Stimulated activated CD4-positive, alpha-beta T cell treated with anti-CD3 and anti-CD28 coated beads, Interleukin-4, amount 100 ng/mL, for 24 hours (primary cell): ENCODE results near the gene DDR2.
A peak's percentile ranks its signal among the peaks of the same experiment; 100 is the strongest.
"Not testable (repeated sequence)": the region's sequence is repeated elsewhere in the genome, so short reads cannot be mapped to it uniquely, and the experiment has no call there.

Source experiments
- DNase-seq: peaks from one replicate; pipeline ENCODE4 v3.0.0-alpha.2; 2020

Gene DDR2

GRCh38 chr1:162788783-162789182, 156.5 kb downstream of the DDR2 start:
- not testable (repeated sequence) for DNase-seq

DNA sequence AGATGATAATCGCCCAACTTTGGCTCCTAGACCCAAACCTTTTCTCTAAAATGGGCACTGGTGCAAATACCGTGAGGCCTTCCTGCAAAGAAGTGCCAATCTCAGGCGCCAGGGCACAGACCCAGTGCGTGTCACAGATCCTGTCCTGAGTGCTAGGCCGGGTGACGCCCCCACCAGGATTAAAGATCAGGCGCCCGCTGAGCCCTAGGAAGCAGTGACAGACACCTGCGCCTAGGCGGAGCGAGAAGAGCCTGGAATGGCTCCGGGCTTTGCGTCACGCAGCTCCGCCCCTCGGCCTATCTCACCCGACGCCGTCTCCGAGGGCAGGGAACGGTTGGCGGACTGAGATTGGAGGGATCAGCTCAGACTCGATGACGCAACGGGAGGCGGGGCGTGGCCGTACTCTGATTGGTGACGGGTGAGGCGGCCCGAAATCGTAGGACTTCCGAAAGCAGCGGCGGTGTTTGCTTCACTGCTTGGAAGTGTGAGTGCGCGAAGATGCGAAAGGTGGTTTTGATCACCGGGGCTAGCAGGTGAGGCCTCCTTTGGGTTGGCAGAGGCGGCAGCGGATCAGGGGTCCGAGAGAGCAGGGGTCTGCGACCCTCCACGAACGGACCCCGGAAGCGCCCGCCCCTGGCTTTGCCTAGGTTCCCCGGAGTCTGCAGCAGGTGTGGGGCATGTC, 158.2 kb downstream of the DDR2 start, which contains the start of gene HSD17B7:
HSD17B7 (plus strand) TSS at position 400 of the 682 bp plus-strand sequence; CDS start at position 499, 99 bp downstream.
- DNase-seq: peak; percentile 69

- DNase-seq: not testable (repeated sequence)
These were observed 158.7 kb downstream of the DDR2 start for GRCh38 chr1:162790985-162791357.

DNA sequence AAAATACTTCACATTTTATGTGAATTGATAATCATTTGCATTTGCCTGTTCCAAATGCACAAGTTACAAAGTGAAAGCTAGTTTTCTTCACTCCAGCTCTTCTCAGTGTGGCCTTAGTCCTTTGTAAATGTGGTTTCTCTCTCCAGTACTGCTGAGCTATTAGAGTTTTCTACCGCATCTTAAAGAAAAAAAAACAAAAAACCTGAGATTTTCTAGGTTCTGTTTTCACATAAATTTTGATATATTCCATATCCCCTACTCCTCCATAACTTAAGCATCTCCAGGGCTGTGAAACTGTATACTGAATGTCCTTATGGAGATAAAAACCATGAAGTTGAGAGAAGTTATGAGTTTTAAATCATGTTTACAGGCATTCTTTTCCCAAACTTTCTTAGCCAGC, 162.0 kb downstream of the DDR2 start:
- DNase-seq: not testable (repeated sequence)

DNA sequence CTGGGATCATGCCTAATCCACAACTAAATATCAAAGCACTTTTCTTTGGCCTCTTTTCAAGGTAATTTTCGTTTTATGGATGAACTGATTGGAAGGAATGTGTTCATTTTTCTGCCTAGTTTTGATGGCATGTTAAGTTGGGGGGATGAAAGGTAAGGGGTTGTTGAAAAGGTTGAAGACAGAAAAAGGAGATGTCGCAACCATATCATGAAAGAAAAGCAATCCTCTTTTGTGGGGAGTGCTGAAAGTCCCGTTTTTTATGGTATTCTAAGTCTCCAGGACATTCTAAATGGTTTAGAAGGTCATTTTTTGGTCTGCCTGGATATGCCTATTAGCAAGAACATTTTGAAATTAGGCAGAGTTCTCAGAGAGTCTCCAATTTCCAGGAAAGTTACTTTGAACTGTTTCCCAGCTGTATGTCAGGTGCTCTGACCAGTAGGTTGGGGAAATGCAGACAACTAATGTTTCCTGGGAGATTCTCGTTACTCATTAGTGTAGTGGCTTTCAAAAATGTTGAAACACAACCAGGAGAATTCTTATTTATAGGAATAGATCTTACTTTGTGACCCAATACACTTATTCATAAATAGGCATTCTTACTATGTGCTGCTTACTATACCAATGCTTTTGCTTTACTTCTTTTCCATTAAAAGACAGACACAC, 164.5 kb downstream of the DDR2 start:
- not testable (repeated sequence) for DNase-seq

- DNase-seq: not testable (repeated sequence)
These were observed 167.9 kb downstream of the DDR2 start for GRCh38 chr1:162799995-162800830.

- DNase-seq: not testable (repeated sequence)
These were observed 175.2 kb downstream of the DDR2 start for GRCh38 chr1:162807503-162807902.

- DNase-seq: not testable (repeated sequence)
These were observed 180.1 kb downstream of the DDR2 start for GRCh38 chr1:162812357-162812756.

- DNase-seq: not testable (repeated sequence)
These were observed 185.9 kb downstream of the DDR2 start for GRCh38 chr1:162818136-162818535.

DNA sequence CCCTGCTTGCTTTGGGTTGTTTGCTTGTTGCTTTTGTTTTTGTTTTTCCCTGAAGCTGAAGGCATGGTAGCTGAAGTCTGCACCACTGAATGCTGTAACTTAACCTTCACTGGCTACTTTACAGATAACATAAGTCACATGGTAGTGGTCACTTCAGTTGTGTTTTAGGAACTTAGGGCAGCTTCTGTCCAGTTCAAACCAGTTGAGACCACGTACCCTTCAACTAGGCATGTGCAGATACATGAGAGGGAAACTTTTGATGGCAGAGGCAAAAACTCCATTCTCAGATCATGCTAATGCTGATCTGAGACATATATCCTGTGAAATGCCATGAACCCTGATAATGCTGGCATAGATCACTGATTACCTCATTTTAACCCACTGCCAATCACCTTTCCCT, 186.4 kb downstream of the DDR2 start:
- DNase-seq: not testable (repeated sequence)

GRCh38 chr1:162822391-162823200, 190.3 kb downstream of the DDR2 start:
- DNase-seq: no peak

DNA sequence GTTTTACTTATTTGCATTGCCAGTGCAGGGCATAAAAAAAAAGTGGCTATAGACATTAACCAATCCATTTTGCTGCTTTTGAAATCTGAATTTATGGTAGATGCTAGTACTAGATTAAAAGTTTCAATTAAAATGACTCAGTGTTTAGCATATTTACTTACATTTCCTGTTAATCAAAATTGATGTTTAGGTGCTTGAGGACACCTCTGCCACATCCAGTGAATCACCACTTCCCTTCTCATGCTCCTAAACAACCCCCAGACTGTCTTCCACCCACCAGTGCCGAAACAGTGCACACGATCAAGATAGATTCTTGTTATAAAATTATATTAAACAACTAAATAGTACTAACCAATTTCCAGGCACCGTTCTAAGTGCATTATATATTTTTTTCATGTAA, 191.0 kb downstream of the DDR2 start:
- DNase-seq: peak; percentile 8

DNA sequence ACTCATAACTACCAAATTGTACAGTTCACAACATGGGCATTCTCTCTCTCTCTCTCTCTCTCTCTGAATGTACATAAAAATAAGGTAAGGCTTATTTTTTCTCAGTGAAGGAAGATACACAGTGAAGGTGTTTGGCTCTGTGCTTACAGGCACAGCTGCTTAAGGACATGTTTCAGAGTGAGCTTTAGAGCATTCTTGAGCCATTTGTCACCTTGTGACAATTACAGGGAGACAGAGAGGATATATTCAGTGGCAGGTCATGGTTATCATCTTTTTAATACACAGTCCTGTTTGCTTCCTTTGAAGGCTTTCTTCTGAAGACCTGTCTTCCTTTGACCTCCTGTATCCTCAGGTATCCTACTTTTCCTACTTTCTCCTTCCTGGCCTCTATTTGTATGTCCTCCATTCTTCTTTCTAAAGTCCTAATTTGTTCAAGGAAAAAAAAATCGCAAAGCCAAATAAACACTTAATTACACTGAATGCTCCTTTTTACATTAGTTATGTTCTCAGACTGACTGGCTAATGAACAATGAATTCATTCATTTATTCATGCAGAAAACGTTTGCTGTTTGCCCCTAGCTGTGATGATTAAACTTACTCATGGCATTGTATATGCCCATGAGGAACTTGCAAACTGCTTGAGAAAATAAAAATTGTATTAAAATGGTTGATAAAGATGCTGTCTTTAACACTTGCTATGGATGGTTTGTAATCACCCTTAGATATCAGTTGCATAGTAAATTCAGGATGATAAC, 191.7 kb downstream of the DDR2 start:
- DNase-seq: no peak

DNA sequence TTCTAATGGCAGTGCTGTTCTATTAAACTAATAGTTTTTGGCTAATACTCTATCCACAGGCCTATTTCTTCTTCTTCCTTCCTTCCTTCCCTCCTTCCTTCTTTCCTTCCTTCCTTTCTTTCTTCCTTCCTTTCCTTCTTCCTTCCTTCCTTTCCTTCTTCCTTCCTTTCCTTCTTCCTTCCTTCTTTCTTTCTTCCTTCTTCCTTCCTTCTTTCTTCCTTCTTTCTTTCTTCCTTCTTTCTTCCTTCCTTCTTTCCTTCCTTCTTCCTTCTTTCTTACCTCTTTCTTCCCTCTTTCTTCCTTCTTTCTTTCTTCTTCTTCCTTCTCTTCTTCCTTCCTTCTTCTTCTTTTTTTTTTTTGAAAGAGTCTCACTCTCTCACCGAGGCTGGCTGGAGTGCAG, 197.0 kb downstream of the DDR2 start:
- DNase-seq: no peak

DNA sequence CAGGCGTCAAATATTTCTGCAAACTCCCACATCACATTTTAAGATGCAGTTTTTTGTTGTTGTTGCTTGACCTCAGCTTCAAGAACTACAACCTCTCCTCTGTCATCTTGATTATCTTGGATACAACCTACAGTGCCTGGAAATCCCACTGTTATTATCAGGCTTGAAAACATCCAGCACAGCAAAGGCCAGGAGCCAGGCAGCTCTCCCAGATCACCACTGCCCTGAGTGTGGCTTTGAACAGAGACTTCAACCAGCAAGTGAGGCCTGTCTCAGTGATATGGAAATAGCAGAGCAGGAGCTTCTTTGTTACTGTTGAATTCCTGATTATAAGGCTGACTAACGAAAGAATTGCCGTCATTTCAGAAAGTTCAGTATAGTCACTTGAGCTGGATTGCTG, 200.2 kb downstream of the DDR2 start:
- DNase-seq: no peak

- DNase-seq: no peak
These were observed 203.1 kb downstream of the DDR2 start for GRCh38 chr1:162835157-162835899.
